Fibroblast of the aortic adventitia (primary cell): Measurements from ENCODE around the gene OGDH. TPM values are rescaled to one million over a fixed set of nuclear protein-coding genes. Genes with fewer than 3 reads are reported as not detected.

Experiments used
- DNase-seq: peaks from one replicate; pipeline ENCODE4 v3.0.0-alpha.2; 2010; ENCODE audit warnings: low read depth
- H3K4me3 ChIP-seq: 2 replicates; pipeline ENCODE4 v1.5.1; 2011; ENCODE audit warnings: low read depth, mild to moderate bottlenecking, control low read depth, low read length, moderate library complexity
- total RNA-seq: library from RNA; depleted of rRNA; stranded (reverse); fragments of >200 nt; gene quantifications from 2 replicates; pipeline ENCODE4 v1.2.3, GENCODE V29; 2012; ENCODE audit warnings: low replicate concordance
- TF ChIP-seq, protein P1 (sequence below): IDR thresholded peaks from 2 replicates; pipeline ENCODE4 v1.5.1; 2011; ENCODE audit warnings: mild to moderate bottlenecking, low read length, control low read depth, inconsistent platforms; ENCODE audit not compliant: insufficient read depth

OGDH gene
- total RNA-seq, 1 donor, result 85.6 TPM

DNA sequence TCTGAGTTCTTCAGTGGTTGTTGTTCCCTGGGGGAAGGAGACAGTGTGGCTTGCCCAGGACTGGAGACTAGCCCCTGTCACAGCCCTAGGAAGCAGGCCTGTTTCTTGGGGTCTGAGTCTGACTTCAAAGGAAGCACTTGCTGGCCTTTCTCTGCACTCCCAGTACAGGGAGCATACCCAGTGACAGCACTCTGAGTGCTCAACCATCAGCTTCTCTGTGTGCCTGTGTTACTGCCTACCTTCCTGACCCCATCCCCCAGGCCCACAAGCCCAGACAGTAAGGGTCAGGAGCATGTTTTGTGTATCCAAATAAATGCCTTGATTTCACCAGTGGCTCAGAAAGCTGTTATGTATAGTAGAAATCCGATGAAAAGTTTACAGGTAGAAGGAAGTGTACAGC, 48.9 kb downstream of the OGDH start:
- DNase-seq, result no peak
- H3K4me3 ChIP-seq, result no peak overlapping the region
- TF ChIP-seq, protein P1, sequence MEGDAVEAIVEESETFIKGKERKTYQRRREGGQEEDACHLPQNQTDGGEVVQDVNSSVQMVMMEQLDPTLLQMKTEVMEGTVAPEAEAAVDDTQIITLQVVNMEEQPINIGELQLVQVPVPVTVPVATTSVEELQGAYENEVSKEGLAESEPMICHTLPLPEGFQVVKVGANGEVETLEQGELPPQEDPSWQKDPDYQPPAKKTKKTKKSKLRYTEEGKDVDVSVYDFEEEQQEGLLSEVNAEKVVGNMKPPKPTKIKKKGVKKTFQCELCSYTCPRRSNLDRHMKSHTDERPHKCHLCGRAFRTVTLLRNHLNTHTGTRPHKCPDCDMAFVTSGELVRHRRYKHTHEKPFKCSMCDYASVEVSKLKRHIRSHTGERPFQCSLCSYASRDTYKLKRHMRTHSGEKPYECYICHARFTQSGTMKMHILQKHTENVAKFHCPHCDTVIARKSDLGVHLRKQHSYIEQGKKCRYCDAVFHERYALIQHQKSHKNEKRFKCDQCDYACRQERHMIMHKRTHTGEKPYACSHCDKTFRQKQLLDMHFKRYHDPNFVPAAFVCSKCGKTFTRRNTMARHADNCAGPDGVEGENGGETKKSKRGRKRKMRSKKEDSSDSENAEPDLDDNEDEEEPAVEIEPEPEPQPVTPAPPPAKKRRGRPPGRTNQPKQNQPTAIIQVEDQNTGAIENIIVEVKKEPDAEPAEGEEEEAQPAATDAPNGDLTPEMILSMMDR, result no peak

DNA sequence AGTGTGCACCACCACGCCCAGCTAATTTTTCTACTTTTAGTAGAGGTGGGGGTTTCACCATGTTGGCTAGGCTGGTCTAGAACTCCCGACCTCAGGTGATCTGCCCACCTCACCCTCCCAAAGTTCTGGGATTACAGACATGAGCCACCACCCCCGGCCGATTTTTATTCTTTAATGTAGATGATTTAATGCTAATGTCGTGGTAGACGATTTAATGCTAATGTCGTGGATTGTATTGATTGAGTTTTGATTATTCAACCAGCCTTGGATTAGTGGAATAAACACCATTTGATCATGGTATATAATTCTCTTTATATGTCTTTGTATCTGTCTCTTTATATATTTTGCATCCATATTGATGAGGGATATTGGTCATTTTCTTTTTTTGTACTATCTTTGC, 52.6 kb downstream of the OGDH start:
- H3K4me3 ChIP-seq, result no peak overlapping the region
- TF ChIP-seq, protein P1, result no peak
- DNase-seq, result no peak

DNA sequence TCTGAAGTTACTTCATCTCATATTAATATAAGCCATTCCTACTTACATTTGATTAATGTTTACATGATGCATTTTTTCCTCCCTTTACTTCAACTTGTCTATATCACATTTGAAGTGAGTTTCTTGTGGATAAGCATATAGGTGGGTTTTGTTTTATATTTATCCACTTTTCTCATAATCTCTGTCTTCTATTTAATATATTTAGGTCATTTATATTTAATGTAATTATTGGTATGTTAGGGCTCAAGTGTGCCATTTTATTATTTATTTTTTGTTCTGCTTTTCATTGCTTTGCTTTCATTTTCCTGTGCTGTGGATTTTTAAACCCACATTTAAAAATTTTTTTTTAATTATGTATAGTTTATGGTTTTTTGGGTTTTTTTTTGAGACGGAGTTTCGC, 54.8 kb downstream of the OGDH start:
- H3K4me3 ChIP-seq, result no peak overlapping the region
- DNase-seq, result no peak
- TF ChIP-seq, protein P1, result no peak

DNA sequence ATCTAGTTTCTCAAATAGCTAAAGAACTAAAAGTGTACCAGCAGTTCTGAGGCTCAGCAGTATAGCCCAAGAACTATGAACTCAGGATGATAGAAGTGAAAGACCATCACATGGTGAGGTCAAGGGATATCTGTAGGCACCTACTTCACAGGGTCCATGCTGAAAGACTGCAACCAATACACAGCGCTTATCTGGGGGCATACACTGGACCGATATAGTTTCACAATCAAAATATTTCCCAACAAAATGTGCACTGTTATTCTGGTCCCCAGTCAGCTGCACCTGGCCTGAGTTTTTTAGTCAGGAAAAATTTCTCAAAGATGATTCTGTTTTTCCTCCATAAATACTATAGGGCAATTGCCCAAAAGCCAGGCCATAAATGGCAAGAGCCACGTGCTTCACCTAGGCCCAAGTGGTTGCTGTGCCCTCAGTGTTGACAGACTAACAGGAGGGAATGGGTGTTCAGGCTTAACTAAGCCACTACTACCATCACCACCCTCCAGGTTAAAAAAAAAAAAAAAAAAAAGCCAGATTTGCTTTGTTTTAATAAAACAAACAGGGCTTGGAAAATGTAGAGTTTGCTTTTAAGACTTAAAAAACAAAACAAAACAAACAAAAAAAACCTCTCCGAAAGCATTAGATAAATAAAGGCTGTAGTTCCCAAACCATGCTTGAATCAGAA, 58.5 kb downstream of the OGDH start:
- TF ChIP-seq, protein P1, result no peak

DNA sequence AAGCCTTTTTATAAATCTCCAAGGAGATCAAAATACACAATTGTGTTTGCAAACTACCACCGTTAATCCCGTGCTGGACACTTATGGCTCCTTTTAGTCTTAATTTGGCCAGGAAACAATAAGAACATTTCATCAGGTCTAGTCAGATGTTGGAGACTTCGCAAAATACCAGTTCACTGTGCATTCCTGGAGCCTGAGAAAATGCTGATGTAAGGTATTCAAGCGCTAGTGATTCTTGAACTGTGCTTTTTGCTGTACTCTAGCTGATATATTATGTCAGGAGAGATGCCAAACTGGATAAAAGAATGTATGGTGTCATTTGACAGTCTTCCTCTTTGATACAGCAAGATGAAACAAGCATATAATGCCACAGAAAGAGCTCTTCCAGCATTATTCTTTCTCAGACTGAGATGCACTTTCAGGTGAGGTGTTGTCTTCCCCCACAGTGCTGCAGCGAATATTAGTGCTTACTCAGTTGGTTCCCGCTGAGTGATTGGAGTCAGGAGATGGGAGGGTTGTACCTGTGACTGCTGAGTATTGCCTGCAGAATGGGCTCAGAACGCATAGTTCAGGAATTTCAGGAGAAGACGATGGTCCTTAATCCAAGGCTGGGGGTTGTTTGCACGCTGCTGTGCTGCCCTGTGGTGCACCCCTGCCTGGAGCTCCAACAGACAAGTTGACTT, 59.2 kb downstream of the OGDH start:
- peak; percentile 91 for DNase-seq
- TF ChIP-seq, protein P1, result no peak
- no peak overlapping the region for H3K4me3 ChIP-seq

More for the DNA sequence above, 58.5 kb downstream of the OGDH start:
- no peak overlapping the region for H3K4me3 ChIP-seq
- DNase-seq, result no peak

DNA sequence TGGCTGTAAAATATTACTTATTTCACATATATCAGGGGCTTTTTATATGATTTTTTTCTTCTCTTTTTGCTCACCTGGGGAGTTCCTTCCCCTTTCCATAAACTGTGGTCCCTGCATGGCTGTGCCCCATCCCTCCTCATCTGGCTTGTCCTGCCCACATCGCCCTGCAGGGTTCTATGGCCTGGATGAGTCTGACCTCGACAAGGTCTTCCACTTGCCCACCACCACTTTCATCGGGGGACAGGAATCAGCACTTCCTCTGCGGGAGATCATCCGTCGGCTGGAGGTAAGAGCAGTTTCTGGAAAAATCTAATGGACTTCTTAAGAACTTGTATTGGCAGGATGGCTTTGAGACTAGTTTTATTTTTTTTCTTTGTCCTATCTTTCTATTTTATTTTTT, 60.1 kb downstream of the OGDH start:
- DNase-seq, result no peak
- no peak overlapping the region for H3K4me3 ChIP-seq
- TF ChIP-seq, protein P1, result no peak
